ENCODE measurements around the gene ANKRD17.
A peak's percentile ranks its signal among the peaks of the same experiment; 100 is the strongest.

ANKRD17 gene

DNA sequence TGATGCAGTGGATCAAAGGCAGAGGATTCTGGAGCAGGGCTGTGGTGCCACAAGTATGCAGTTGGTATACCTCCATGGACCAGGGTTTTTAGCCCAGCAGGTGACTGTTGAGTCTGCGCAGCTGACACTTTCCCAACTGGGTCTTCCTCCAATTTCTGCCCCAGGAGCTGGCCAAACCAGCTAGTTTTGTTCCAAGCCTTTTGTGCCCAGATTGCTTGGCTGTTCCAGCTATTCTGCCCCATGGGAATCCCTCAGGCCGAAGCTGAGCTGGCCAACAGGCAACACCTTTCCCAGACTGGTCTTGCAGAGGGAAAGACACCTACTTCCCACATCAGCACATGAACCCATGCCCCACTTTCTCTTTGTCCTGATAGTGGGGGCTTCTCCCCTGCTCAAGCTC lies 22.8 kb upstream of the ANKRD17 start:
- no peak for DNase-seq (ENCODE audit: low read depth)
- H3K4me3 ChIP-seq (ENCODE audit: low read depth, low read length), result no peak overlapping the region
- TF ChIP-seq, protein P1, sequence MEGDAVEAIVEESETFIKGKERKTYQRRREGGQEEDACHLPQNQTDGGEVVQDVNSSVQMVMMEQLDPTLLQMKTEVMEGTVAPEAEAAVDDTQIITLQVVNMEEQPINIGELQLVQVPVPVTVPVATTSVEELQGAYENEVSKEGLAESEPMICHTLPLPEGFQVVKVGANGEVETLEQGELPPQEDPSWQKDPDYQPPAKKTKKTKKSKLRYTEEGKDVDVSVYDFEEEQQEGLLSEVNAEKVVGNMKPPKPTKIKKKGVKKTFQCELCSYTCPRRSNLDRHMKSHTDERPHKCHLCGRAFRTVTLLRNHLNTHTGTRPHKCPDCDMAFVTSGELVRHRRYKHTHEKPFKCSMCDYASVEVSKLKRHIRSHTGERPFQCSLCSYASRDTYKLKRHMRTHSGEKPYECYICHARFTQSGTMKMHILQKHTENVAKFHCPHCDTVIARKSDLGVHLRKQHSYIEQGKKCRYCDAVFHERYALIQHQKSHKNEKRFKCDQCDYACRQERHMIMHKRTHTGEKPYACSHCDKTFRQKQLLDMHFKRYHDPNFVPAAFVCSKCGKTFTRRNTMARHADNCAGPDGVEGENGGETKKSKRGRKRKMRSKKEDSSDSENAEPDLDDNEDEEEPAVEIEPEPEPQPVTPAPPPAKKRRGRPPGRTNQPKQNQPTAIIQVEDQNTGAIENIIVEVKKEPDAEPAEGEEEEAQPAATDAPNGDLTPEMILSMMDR (IDR thresholded peaks at IDR 0.05; ENCODE audit: insufficient read depth, low read depth, low read length, missing control alignments), result no peak

DNA sequence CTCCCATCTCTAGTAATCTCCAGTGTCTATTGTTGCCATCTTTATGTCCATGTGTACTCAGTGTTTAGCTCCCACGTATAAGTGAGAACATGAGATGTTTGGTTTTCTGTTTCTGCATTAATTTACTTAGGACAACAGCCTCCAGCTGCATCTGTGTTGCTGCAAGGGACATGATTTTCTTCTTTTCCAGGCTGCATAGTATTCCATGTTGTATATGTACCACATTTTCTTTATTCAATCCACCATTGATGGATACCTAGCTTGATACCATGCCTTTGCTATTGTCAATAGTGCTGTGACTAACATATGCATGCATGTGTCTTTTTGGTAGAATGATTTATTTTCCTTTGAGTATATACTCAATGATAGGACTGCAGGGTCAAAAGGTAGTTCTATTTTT lies 18.6 kb upstream of the ANKRD17 start:
- TF ChIP-seq, protein P1 (IDR thresholded peaks at IDR 0.05; ENCODE audit: insufficient read depth, low read depth, low read length, missing control alignments), result no peak
- DNase-seq (ENCODE audit: low read depth), result no peak
- H3K4me3 ChIP-seq (ENCODE audit: low read depth, low read length), result no peak overlapping the region

DNA sequence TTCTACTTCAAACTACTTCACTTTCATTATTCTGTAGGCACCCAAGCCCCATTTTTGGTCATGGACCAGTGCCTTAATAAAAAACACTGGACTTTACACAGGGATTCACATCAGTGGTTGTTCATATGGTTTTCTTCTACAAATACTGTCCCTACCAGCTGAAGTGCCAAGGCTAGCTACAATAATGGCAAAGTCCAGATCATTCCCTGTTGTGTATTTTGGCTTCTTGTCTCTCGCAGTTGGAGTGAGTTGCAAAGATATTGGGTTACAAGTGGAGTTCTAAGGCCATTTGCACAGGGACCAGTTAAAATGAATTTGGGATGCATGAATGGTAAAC lies 16.7 kb upstream of the ANKRD17 start:
- no peak for DNase-seq (ENCODE audit: low read depth)
- TF ChIP-seq, protein P1 (IDR thresholded peaks at IDR 0.05; ENCODE audit: insufficient read depth, low read depth, low read length, missing control alignments), result no peak
- no peak overlapping the region for H3K4me3 ChIP-seq (ENCODE audit: low read depth, low read length)

DNA sequence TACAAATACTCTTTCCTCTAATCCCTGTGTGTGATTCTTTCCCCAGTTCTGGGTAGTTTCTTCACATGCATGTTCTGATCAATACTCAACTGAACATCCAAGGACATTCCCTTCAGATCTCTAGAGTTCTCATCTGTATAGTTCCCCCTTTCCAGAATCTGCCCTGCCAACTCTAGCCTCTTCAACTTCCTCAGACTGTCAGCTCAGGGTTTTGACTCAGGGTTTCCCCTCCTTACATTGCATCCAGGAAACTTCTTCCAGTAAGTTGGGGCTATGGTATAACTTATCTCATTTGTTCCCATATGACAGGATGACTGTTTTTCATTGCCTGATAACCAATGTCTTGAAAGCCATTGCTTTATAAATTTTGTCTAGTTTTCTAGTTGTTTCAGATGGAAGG lies 14.2 kb upstream of the ANKRD17 start:
- no peak for DNase-seq (ENCODE audit: low read depth)
- TF ChIP-seq, protein P1 (IDR thresholded peaks at IDR 0.05; ENCODE audit: insufficient read depth, low read depth, low read length, missing control alignments), result no peak
- no peak overlapping the region for H3K4me3 ChIP-seq (ENCODE audit: low read depth, low read length)

DNA sequence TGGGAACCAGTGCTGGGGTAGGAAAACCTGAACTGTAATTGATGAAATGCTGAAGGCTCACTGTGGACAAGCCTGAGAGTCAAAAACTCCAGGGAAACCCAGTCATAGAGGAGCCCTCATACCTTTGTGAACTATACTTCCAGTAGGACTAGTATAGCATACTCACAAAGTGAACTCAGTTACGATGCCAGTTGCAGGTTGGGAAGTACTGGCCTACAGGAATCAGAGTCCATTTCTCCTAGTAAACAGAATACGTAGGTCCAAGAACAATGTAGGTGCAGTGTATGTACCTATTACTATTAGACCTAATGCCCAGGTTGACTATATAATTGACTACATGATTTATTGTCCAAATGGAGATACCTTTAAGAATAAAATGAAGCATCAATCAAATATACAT lies 8.5 kb upstream of the ANKRD17 start:
- H3K4me3 ChIP-seq (ENCODE audit: low read depth, low read length), result no peak overlapping the region
- DNase-seq (ENCODE audit: low read depth), result no peak
- TF ChIP-seq, protein P1 (IDR thresholded peaks at IDR 0.05; ENCODE audit: insufficient read depth, low read depth, low read length, missing control alignments), result no peak

DNA sequence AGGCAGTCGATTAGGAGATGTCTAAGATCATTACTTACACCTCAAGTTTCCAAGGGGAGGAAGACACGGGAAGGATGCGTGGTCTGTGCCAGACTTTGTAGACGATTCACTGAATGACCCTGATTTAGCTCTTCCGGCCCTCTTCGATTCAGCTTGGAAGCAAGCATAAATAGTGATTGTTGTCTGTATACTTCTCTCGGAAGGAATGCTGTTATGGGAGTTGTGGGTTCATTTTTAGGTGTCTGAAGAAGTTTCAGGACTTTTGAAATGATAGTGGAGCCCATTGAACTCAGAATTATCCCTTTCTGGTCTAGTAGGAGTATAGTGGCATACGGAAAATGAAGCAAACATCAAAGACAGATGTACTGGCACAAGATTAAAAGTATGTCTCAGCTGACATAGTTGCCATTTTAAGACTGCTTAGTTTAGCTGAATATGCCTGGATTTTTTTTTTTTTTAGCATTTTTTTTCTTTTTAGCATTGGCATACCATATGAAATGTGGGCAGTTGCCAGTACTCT lies 1.0 kb upstream of the ANKRD17 start:
- H3K4me3 ChIP-seq (ENCODE audit: low read depth, low read length), result peak overlapping the region; percentile 86
- peak; percentile 48 for DNase-seq (ENCODE audit: low read depth)
- TF ChIP-seq, protein P1 (IDR thresholded peaks at IDR 0.05; ENCODE audit: insufficient read depth, low read depth, low read length, missing control alignments), result no peak

DNA sequence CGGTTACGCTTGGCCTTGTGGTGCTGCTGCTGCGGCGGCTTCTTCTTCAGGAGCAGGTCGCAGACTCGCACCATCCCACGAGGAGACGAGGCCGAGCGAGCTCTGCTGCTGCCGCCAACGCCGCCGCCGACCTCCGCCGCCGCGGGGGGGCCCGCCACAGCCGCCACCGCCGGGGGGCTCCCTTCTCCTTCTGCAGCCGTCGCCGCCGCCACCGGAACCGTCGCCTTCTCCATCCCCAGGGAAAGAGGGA lies 237 bp downstream of the ANKRD17 start:
- DNase-seq (ENCODE audit: low read depth), result peak; percentile 71
- TF ChIP-seq, protein P1 (IDR thresholded peaks at IDR 0.05; ENCODE audit: insufficient read depth, low read depth, low read length, missing control alignments), result peak; percentile 21
- peak overlapping the region; percentile 86 for H3K4me3 ChIP-seq (ENCODE audit: low read depth, low read length)

All from GM12865 (cell line).